HG02973 (cell line): ENCODE data around the gene MYBBP1A.
"Not testable (repeated sequence)": the region's sequence is repeated elsewhere in the genome, so short reads cannot be mapped to it uniquely, and the experiment has no call there.

Source experiments
- ATAC-seq: cut with Tn5 transposase; IDR thresholded peaks from one replicate; pipeline ENCODE4 v1.9.1; 2021; ENCODE audit warnings: moderate library complexity; ENCODE audit not compliant: unreplicated experiment

MYBBP1A gene

GRCh38 chr17:4588898-4589625 is 33.9 kb upstream of the MYBBP1A start:
- ATAC-seq, result no peak

DNA sequence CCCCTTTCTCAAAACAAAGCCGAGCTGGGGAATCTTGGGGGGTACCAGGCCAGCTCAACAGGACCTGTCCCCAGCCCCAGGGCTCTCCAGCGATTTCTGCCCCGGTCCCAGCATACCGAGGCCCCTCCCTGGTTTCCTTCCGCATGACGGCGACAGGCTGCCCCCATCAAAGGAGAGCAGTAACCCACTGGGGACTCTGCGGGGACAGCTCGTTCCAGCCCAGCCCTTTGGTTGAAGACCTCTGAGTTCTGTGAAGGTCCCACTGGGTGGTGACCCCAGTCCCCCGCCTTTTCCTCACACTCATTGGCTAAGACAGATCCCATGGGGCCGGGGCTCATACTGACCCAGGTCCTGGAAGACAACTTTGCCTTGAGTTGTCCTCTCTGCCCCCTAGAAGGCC is 33.2 kb upstream of the MYBBP1A start:
- no peak for ATAC-seq

GRCh38 chr17:4587803-4588202 is 32.6 kb upstream of the MYBBP1A start:
- no peak for ATAC-seq

DNA sequence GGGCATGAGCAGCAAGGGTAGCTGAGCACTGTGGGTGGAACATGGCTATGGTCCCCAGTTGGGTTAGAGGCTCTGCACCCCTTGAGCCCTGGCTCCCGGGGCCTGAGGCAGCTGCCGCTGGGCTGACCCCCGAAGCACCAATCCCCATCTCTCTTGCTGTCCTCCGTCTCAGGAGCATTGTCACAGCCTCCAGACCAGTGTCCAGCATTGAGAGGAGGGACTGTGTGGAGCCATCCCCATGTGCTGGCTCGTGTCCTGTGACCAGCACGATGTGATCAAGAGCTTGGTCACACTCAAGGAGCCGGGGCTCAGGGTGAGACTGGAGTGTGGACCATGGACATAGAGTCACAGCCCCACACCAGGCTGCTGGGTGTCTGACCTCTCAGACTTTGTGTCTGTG is 32.0 kb upstream of the MYBBP1A start:
- ATAC-seq, result no peak

- ATAC-seq, result no peak
Observed at GRCh38 chr17:4586043-4586442, 30.9 kb upstream of the MYBBP1A start.

DNA sequence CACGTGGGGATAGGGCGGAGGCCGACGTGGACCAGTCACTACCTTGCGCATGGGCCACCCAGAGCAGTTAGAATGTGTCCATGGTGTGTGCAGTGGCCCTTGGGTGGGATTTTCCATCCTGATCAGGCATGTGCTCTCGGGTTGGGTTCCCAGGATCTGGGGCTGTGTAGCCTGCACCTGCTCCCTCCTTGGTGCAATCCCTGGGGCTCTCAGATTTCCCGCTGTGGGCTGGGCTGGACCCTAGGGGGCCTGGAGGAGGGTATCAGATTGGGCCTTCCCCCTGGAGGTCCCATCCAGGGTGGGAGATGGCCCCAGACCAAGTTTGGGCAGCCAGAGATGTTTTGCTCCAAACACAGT is 30.4 kb upstream of the MYBBP1A start:
- no peak for ATAC-seq

DNA sequence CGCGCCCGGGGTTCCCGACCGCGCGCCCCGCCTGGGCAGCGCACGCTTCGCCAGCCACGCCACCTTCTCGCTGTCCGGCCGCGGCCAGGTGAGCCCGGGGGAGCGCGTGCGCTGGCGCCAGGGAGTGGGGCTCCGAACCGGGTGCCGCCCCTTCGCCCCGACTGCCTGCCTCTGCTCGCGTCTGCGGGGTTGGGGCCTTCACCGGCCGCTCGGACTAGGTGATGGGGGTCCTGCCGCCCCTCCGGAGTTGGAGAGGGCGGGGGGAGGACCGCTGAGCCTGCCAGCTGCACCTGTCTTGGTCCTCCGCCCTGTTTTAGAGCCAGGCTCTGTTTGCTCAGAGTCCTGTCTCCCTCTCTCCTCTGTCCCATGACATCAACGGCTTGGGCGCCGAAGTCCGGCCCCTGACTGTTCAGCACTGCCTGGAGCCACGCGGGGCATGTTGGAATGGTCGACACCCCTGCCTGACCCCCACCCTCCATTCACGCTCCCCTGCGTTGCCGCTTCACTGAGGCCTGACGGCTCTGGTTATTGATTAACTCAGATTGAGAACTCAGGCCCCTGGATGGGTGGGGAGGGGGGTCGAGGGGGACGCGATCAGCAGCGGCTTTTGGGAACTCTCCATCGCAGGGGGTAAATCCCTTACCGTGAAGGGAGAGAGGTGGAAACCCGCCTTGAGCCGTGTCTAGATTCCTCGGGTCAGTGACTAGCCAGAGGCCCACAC is 29.9 kb upstream of the MYBBP1A start:
- ATAC-seq, result no peak

DNA sequence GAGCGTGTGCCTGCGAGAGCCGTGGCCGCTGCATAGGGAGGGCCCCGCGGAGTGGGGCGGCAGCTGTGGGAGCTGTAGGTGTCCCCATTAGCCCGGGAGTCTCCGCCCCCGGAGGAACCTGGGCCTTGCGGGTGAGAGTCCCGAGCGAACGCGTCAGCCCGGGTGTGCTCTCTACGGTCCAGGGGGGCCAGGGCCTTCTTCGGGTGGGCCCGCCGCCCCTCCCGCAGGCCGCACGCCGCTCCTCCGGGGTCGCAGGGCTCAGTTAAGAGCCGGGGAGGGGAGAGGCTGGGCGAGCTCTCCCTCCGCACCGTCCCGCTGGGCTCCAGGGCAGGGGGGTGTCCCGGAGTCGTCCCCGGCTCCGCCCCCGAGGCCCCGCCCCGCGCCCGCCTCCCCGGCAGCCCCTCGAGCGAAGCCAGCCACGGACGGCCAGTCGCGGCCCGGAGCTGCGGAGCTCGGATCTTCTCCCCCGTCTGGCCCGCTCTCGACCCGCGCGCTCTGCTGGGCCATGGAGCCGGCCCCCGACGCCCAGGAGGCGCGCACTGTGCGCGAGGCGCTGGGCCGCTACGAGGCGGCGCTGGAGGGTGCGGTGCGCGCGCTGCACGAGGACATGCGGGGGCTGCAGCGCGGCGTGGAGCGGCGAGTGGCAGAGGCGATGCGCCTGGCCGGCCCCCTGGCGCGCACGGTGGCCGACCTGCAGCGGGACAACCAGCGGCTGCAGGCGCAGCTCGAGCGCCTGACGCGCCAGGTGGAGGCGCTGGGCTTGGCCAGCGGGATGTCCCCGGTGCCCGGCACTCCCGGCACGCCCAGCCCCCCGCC is 29.1 kb upstream of the MYBBP1A start, which contains the start of gene SMTNL2:
Gene SMTNL2, plus strand, starts transcription at position 429 of the 816 bp plus-strand sequence. Its CDS starts 77 bp downstream, at position 506.
- no peak for ATAC-seq

DNA sequence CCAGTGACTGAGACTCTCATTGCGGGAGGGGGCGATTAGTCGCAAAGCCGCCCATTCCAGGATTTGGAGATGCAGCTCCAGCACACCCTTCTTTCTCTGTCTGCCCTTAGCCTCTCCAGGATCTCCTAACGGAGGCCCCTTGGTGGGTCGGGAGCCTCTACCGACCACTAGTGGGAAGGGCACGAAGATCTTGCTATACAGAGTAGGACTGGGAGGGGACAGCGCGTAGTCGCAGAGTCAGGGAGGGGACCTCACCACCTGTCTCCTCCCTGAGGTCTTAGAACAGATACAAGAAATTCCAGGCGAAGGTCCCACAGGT is 28.6 kb upstream of the MYBBP1A start:
- no peak for ATAC-seq

- no peak for ATAC-seq
Observed at GRCh38 chr17:4583206-4583605, 28.0 kb upstream of the MYBBP1A start.

DNA sequence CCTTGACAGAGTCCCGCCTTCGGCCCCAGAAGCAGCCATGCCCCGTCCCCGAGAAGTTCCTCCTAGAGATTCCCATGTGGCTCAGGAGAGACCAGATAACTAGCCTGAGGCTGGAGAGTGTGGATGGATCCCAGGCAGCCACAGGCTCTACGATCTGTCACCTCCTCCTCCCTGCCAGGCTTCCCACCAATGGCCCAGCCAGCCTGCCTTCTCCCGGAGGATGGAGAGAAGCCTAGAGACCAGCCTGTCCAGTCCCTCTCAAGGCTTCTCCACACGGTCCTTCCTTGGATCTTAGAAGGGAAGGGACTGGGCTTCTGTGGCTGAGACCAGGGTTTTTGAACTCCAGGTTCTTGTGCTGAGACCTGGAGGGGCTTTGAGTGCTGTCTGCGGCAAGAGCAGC is 27.5 kb upstream of the MYBBP1A start:
- no peak for ATAC-seq

DNA sequence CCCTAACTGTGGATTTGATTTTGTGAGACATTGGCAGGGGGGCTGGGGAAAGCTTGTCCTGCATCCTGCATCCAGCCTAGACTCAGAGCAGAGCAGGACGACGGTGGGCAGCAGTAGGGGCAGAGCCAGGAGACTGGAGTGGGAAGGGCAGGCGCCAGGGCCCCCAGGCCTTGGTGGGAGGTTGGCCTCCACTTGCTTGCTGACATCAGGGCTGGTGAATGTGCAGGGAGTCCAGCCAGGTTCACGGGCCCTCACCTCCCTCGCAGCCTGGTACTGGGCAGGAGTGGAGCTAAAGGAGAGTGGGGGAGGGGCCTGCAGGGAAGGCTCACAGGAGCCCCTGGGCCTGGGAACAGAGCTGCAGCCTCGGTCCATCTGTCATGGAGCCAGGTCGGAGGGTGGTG is 26.9 kb upstream of the MYBBP1A start:
- ATAC-seq, result no peak

GRCh38 chr17:4580291-4580690 is 25.1 kb upstream of the MYBBP1A start:
- ATAC-seq, result no peak

GRCh38 chr17:4579678-4580077 is 24.5 kb upstream of the MYBBP1A start:
- ATAC-seq, result no peak

DNA sequence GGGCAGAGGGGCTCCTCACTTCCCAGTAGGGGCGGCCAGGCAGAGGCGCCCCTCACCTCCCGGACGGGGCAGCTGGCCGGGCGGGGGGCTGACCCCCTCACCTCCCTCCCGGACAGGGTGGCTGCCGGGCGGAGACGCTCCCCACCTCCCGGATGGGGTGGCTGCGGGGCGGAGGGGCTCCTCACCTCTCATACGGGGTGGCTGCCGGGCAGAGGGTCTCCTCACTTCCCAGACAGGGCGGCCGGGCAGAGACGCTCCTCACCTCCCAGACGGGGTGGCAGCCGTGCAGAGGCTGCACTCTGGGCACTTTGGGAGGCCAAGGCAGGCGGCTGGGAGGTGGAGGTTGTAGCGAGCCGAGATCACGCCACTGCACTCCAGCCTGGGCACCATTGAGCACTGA is 23.2 kb upstream of the MYBBP1A start:
- ATAC-seq, result not testable (repeated sequence)

GRCh38 chr17:4577386-4577993 is 22.3 kb upstream of the MYBBP1A start:
- ATAC-seq, result no peak

DNA sequence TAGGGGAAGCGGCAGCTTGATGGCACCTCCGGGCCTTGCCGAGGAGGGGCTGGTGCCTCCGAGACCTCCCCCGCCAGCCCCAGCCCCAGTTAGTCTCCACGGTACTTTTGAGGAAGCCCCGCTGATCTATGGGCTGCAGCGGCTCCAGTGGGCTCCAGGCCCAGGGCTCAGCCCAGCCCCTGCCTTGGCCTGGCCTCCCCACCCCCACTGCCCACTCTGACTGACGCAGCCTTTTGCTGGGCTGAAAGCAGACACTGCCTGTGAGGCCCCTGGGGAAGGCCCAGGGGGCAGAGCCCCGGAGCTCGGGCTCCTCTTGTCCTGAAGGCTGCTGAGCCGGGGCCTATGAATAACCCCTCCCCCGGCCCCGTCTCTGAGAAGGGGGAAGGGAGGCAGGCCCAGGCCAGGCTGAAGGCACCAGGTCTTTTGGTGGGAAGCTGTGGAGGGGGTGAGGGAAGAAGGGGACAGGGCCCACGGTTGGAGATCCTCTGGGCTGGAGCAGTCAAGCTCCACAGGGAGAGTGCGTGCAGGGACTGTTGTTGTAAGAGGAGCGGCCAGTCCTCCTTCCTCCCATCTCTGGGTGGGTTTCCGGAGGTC is 21.6 kb upstream of the MYBBP1A start:
- no peak for ATAC-seq

DNA sequence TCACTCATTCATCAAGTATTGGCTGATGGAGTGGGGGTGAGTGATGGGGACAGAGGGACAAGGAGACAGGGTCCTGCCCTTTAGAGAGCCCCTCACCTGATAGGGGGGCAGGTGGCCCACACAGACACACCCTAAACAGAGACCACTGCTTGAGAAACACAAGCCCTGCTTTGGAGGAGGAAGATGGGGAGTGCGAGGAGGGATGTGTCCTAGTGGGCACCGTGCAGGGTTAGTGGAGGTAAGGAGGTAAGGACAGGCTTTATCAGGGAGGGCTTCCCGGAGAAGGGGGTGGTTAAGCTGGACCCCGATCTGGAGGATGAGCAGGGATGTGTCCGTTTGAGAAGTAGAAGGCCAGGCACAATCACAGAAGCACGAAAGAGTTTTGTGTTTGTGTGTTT is 21.0 kb upstream of the MYBBP1A start:
- ATAC-seq, result no peak

DNA sequence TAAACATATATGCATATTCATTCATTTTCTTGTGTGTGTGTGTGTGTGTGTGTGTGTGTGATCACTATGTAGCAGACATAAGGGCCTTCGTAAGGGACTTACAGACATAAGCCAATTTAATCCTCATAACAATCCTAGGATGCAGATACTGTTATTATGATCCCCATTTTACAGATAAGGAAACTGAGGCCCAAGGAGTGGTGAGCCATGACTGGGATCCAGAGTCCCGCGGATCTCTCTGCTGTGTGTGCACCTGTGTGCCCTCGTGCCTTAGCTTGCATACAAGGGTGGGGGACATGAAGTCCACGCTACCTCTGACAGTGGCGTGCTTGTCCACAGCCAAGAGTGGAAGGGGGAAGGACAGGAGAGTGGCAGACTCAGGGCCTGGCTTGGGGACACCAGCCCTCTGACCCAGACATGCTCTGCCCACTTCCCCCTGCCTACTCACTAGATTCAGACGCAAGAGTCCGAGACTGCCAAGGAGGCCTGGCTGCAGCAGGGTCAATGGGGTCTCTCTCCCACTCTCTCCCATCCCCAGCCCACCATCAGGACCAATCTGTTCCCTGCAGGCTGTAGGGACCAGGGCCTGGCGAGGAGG is 19.4 kb upstream of the MYBBP1A start:
- ATAC-seq, result no peak

GRCh38 chr17:4573669-4574068 is 18.5 kb upstream of the MYBBP1A start:
- no peak for ATAC-seq

GRCh38 chr17:4573115-4573514 is 17.9 kb upstream of the MYBBP1A start:
- ATAC-seq, result no peak
